K562 (cell line): ENCODE measurements around the gene TLN1. TPM values are rescaled to one million over a fixed set of nuclear protein-coding genes. Genes with fewer than 3 reads are reported as not detected.

ENCODE experiments used
- HSF4 ChIP-seq: fragments of 250-450 bp; sonication (Bioruptor Pico); IDR thresholded peaks from 2 replicates; pipeline ENCODE4 v2.1.2; 2022; ENCODE audit warnings: mild to moderate bottlenecking, moderate library complexity, borderline replicate concordance
- MEF2D ChIP-seq: conservative IDR thresholded peaks from 2 replicates; pipeline ENCODE4 v1.6.1; 2016; ENCODE audit warnings: low read depth, missing genetic modification characterization, missing compliant biosample characterization
- MXI1 ChIP-seq: IDR thresholded peaks from 2 replicates; pipeline ENCODE4 v1.6.1; 2011; ENCODE audit warnings: low read depth, mild to moderate bottlenecking, improper control_type of control experiment, low read length
- MYBL2 ChIP-seq, 2 experiments: fragments of 450-650 bp in 1 of 2; sonication (generic) in 1 of 2; formaldehyde crosslinking in 1 of 2; IDR thresholded peaks; 2 replicates each; pipeline versions ENCODE4 v1.6.1 to v1.8.1; 2017 to 2022; ENCODE audit warnings: borderline replicate concordance in 1 of 2, inconsistent platforms in 1 of 2, low read depth in 1 of 2, mild to moderate bottlenecking in 1 of 2, missing genetic modification reagents in 1 of 2, moderate library complexity in 1 of 2
- RBFOX2 ChIP-seq: fragments of 200-400 bp; formaldehyde crosslinking; IDR thresholded peaks from 2 replicates; pipeline ENCODE4 v1.6.1; 2017; ENCODE audit warnings: low read depth, mild to moderate bottlenecking, low read length, moderate library complexity
- XRCC4 ChIP-seq: IDR thresholded peaks from one replicate; pipeline ENCODE4 v1.6.1; 2011; ENCODE audit not compliant: insufficient read depth, insufficient read length; ENCODE audit errors: extremely low read depth
- polyA plus RNA-seq, 8 experiments: library from polyadenylated mRNA; depleted of rRNA in 4 of 8; stranded (reverse) in 5 of 8; unstranded in 3 of 8; fragments of >200 nt; fragmentation: Nextera tagmentation in 2 of 8; fragmentation: Illumina TruSeq in 1 of 8; extraction: Ambion mirVana in 2 of 8; extraction: Trizol in 1 of 8; gene quantifications; 2 replicates each; pipeline versions ENCODE4 v1.2.1 to v1.2.3, GENCODE V29; 2011 to 2014; ENCODE audit warnings: inconsistent platforms in 1 of 8, missing spikeins in 1 of 8
- total RNA-seq, 7 experiments: library from RNA; depleted of rRNA in 6 of 7; stranded (reverse); fragments of >200 nt in 6 of 7; fragmentation: Illumina TruSeq in 2 of 7; extraction: Trizol in 2 of 7; gene quantifications; 2 replicates each; pipeline versions ENCODE4 v1.2.1 to v1.2.3, GENCODE V29; 2011 to 2021; ENCODE audit warnings: low replicate concordance in 1 of 7
- TF ChIP-seq, protein P1 (sequence below): fragments of 450-650 bp; IDR thresholded peaks from 2 replicates; pipeline ENCODE4 v1.6.1; 2016; ENCODE audit warnings: mild to moderate bottlenecking, moderate library complexity
- TF ChIP-seq, protein P2 (sequence below): sonication (generic); formaldehyde crosslinking; IDR thresholded peaks from 2 replicates; pipeline ENCODE4 v1.8.0; 2022; ENCODE audit warnings: mild to moderate bottlenecking, missing genetic modification reagents, borderline replicate concordance

Gene TLN1
- total and polyA plus RNA-seq, 9 of the 15 experiments (the other 6 are each of a cell fraction or from before 2014, with no cell fraction given): 3.6 to 240 (median 54.8) TPM

DNA sequence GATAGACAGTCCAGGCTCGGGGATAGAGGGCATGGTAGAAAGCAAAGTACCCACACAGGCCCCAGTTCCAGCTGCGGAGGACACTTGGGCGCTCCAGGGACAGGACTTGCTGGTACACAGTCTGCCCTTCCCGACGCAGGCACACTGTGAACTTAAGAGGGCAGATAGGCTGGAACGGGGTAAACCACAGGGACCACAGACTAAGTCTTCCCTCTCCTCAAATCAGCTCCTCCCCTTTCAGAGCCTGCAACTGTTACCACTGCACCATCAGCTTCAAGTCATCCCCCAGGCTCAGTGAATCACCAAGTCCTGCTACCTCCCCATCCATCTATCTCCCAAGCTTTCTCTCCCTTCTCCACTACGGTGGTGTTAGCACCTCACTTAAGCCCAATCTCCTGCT, 9.7 kb upstream of the TLN1 start (continued):
- TF ChIP-seq, protein P1, sequence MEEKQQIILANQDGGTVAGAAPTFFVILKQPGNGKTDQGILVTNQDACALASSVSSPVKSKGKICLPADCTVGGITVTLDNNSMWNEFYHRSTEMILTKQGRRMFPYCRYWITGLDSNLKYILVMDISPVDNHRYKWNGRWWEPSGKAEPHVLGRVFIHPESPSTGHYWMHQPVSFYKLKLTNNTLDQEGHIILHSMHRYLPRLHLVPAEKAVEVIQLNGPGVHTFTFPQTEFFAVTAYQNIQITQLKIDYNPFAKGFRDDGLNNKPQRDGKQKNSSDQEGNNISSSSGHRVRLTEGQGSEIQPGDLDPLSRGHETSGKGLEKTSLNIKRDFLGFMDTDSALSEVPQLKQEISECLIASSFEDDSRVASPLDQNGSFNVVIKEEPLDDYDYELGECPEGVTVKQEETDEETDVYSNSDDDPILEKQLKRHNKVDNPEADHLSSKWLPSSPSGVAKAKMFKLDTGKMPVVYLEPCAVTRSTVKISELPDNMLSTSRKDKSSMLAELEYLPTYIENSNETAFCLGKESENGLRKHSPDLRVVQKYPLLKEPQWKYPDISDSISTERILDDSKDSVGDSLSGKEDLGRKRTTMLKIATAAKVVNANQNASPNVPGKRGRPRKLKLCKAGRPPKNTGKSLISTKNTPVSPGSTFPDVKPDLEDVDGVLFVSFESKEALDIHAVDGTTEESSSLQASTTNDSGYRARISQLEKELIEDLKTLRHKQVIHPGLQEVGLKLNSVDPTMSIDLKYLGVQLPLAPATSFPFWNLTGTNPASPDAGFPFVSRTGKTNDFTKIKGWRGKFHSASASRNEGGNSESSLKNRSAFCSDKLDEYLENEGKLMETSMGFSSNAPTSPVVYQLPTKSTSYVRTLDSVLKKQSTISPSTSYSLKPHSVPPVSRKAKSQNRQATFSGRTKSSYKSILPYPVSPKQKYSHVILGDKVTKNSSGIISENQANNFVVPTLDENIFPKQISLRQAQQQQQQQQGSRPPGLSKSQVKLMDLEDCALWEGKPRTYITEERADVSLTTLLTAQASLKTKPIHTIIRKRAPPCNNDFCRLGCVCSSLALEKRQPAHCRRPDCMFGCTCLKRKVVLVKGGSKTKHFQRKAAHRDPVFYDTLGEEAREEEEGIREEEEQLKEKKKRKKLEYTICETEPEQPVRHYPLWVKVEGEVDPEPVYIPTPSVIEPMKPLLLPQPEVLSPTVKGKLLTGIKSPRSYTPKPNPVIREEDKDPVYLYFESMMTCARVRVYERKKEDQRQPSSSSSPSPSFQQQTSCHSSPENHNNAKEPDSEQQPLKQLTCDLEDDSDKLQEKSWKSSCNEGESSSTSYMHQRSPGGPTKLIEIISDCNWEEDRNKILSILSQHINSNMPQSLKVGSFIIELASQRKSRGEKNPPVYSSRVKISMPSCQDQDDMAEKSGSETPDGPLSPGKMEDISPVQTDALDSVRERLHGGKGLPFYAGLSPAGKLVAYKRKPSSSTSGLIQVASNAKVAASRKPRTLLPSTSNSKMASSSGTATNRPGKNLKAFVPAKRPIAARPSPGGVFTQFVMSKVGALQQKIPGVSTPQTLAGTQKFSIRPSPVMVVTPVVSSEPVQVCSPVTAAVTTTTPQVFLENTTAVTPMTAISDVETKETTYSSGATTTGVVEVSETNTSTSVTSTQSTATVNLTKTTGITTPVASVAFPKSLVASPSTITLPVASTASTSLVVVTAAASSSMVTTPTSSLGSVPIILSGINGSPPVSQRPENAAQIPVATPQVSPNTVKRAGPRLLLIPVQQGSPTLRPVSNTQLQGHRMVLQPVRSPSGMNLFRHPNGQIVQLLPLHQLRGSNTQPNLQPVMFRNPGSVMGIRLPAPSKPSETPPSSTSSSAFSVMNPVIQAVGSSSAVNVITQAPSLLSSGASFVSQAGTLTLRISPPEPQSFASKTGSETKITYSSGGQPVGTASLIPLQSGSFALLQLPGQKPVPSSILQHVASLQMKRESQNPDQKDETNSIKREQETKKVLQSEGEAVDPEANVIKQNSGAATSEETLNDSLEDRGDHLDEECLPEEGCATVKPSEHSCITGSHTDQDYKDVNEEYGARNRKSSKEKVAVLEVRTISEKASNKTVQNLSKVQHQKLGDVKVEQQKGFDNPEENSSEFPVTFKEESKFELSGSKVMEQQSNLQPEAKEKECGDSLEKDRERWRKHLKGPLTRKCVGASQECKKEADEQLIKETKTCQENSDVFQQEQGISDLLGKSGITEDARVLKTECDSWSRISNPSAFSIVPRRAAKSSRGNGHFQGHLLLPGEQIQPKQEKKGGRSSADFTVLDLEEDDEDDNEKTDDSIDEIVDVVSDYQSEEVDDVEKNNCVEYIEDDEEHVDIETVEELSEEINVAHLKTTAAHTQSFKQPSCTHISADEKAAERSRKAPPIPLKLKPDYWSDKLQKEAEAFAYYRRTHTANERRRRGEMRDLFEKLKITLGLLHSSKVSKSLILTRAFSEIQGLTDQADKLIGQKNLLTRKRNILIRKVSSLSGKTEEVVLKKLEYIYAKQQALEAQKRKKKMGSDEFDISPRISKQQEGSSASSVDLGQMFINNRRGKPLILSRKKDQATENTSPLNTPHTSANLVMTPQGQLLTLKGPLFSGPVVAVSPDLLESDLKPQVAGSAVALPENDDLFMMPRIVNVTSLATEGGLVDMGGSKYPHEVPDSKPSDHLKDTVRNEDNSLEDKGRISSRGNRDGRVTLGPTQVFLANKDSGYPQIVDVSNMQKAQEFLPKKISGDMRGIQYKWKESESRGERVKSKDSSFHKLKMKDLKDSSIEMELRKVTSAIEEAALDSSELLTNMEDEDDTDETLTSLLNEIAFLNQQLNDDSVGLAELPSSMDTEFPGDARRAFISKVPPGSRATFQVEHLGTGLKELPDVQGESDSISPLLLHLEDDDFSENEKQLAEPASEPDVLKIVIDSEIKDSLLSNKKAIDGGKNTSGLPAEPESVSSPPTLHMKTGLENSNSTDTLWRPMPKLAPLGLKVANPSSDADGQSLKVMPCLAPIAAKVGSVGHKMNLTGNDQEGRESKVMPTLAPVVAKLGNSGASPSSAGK: no peak
- TF ChIP-seq HSF4 (CRISPR knock-in tag): no peak
- no peak for TF ChIP-seq MYBL2 (IDR thresholded peaks at IDR 0.05; ENCODE audit: low read depth)
- no peak for TF ChIP-seq MYBL2 (CRISPR knock-in tag; IDR thresholded peaks at IDR 0.05; ENCODE audit: borderline replicate concordance)
- TF ChIP-seq, protein P2, sequence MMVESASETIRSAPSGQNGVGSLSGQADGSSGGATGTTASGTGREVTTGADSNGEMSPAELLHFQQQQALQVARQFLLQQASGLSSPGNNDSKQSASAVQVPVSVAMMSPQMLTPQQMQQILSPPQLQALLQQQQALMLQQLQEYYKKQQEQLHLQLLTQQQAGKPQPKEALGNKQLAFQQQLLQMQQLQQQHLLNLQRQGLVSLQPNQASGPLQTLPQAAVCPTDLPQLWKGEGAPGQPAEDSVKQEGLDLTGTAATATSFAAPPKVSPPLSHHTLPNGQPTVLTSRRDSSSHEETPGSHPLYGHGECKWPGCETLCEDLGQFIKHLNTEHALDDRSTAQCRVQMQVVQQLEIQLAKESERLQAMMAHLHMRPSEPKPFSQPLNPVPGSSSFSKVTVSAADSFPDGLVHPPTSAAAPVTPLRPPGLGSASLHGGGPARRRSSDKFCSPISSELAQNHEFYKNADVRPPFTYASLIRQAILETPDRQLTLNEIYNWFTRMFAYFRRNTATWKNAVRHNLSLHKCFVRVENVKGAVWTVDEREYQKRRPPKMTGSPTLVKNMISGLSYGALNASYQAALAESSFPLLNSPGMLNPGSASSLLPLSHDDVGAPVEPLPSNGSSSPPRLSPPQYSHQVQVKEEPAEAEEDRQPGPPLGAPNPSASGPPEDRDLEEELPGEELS (CRISPR knock-in tag): no peak
- no peak for TF ChIP-seq MXI1
- no peak for TF ChIP-seq XRCC4
- no peak for TF ChIP-seq RBFOX2
- no peak for TF ChIP-seq MEF2D (tag)
